CD8-positive, alpha-beta memory T cell (primary cell): ENCODE results near the gene VAV3. TPM values are rescaled to one million over a fixed set of nuclear protein-coding genes. Genes with fewer than 3 reads are reported as not detected.

Experiments
- CTCF ChIA-PET: fragments of 350-600 bp; sonication (Branson Sonifier 250); formaldehyde crosslinking; loops from one replicate; lab custom pipeline; 2021; ENCODE audit warnings: antibody characterized with exemption; lab: Charles Lee
- POLR2A ChIA-PET: fragments of 350-600 bp; sonication (Branson Sonifier 250); formaldehyde crosslinking; loops from one replicate; lab custom pipeline; 2021; ENCODE audit warnings: antibody characterized with exemption; lab: Charles Lee
- DNase-seq, 5 donors: peaks; one replicate each; pipeline versions ENCODE4 v3.0.0 to v3.0.0-alpha.2; 2020 to 2022; ENCODE audit warnings: mixed read lengths in 1 of 5
- H3K27ac ChIP-seq: one replicate; pipeline ENCODE4 v1.7.0; 2013; ENCODE audit warnings: low read depth, mild to moderate bottlenecking, low read length, moderate library complexity
- H3K27me3 ChIP-seq: 2 replicates; pipeline ENCODE4 v1.7.0; 2013; ENCODE audit warnings: low read length, mild to moderate bottlenecking; ENCODE audit not compliant: insufficient read depth, poor library complexity, severe bottlenecking
- H3K36me3 ChIP-seq: 2 replicates; pipeline ENCODE4 v1.7.0; 2013; ENCODE audit warnings: mild to moderate bottlenecking, low read length, moderate library complexity; ENCODE audit not compliant: insufficient read depth
- H3K4me1 ChIP-seq: 2 replicates; pipeline ENCODE4 v1.7.0; 2013; ENCODE audit warnings: mild to moderate bottlenecking, low read length, moderate library complexity; ENCODE audit not compliant: insufficient read depth
- H3K4me3 ChIP-seq: 2 replicates; pipeline ENCODE4 v1.7.0; 2013; ENCODE audit warnings: mild to moderate bottlenecking, low read length
- H3K9me3 ChIP-seq: 2 replicates; pipeline ENCODE4 v1.7.0; 2013; ENCODE audit warnings: mild to moderate bottlenecking, low read length
- H3K27ac Mint-ChIP-seq, 8 donors: one replicate each; pipeline ENCODE4 v1.8.0; 2020 to 2021; ENCODE audit warnings: mixed read lengths in 8 of 8, mild to moderate bottlenecking in 6 of 8, inconsistent platforms in 3 of 8, moderate library complexity in 3 of 8
- H3K27me3 Mint-ChIP-seq, 2 donors: one replicate each; pipeline ENCODE4 v1.8.0; 2020 to 2021; ENCODE audit warnings: mixed read lengths in 2 of 2, mild to moderate bottlenecking in 1 of 2, moderate library complexity in 1 of 2
- H3K36me3 Mint-ChIP-seq, 3 donors: one replicate each; pipeline ENCODE4 v1.8.0; 2020 to 2021; ENCODE audit warnings: mixed read lengths in 3 of 3, inconsistent platforms in 1 of 3, mild to moderate bottlenecking in 1 of 3
- H3K4me1 Mint-ChIP-seq, 3 donors: one replicate each; pipeline ENCODE4 v1.8.0; 2020 to 2021; ENCODE audit warnings: mixed read lengths in 3 of 3, inconsistent platforms in 1 of 3, mild to moderate bottlenecking in 1 of 3
- H3K4me3 Mint-ChIP-seq, 7 donors: one replicate each; pipeline ENCODE4 v1.8.0; 2020 to 2021; ENCODE audit warnings: mixed read lengths in 7 of 7, mild to moderate bottlenecking in 6 of 7, moderate library complexity in 4 of 7, inconsistent platforms in 2 of 7
- H3K9me3 Mint-ChIP-seq, 5 donors: one replicate each; pipeline ENCODE4 v1.8.0; 2020 to 2022; ENCODE audit warnings: mixed read lengths in 5 of 5, mild to moderate bottlenecking in 3 of 5, moderate library complexity in 2 of 5, inconsistent platforms in 1 of 5
- polyA plus RNA-seq: library from polyadenylated mRNA; unstranded; fragments of 300-500 nt; fragmentation: Illumina TruSeq; gene quantifications from one replicate; pipeline ENCODE4 v1.2.3, GENCODE V29; 2021
- total RNA-seq, 2 experiments: library from RNA; stranded (reverse); gene quantifications; one replicate each; pipeline ENCODE4 v1.2.3, GENCODE V29; 2021

Gene VAV3, protein sequence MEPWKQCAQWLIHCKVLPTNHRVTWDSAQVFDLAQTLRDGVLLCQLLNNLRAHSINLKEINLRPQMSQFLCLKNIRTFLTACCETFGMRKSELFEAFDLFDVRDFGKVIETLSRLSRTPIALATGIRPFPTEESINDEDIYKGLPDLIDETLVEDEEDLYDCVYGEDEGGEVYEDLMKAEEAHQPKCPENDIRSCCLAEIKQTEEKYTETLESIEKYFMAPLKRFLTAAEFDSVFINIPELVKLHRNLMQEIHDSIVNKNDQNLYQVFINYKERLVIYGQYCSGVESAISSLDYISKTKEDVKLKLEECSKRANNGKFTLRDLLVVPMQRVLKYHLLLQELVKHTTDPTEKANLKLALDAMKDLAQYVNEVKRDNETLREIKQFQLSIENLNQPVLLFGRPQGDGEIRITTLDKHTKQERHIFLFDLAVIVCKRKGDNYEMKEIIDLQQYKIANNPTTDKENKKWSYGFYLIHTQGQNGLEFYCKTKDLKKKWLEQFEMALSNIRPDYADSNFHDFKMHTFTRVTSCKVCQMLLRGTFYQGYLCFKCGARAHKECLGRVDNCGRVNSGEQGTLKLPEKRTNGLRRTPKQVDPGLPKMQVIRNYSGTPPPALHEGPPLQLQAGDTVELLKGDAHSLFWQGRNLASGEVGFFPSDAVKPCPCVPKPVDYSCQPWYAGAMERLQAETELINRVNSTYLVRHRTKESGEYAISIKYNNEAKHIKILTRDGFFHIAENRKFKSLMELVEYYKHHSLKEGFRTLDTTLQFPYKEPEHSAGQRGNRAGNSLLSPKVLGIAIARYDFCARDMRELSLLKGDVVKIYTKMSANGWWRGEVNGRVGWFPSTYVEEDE
- 1 to 10 TPM; 4.4 to 4.7 TPM for total RNA-seq
- polyA plus RNA-seq, result 13.7 TPM

DNA sequence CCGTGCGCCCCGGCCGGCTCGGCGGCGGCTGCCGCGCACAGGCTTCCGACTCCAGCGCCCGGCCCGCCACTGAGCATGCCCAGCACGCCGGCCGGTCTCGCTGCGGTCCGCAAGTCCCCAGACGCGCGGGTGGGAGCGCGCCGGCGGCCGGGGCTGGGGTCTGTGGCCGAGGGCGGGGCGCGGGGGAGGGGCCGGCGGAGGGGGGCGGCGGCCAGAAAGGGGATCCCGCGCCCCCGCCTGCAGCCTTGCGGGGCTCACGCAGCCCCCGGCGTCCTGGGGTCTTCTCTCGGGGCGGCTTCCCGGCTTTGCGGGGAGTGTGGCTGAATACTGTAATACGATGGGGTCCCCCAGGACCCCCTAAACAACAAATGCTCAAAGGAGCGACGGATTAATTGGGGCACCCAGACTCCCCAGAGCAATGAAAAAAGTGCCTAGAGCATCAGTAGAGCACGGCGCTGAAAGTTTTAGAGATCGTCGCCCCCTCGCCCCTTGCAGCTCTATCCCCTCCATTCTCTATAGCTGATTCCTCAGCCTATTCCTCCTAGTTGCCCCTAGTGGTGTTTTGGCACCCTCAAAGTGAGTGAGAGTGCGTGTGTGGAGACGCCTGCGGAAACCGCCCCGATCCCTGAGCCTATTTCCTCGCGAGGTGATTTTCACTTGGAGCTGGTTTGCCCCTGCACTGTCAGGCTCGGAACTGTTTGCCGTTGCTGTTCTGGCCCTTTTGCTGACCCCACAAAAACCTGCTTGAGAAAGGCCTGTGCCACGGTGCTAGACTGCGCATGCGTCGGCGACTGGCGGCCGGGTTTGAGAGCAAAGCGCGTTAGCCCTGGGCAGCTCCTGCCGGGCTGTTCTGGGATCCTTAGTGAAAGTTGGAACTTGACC is at the start of gene VAV3:
Gene VAV3 (minus strand): TSS at position 71 of the 882 bp plus-strand sequence. CDS start 311 bp downstream, outside the sequence.
- peaks cover 35 to 37% (median 36%) of the 10 kb centered on the region in 3 donors for H3K4me1 Mint-ChIP-seq
- no peaks in the 10 kb centered on the region for H3K36me3 ChIP-seq
- no peaks in the 10 kb centered on the region for H3K9me3 ChIP-seq
- CTCF ChIA-PET, result interaction anchor here (1.0 to 2.4 kb wide), 7 partner anchors 11 to 183 kb away, joined by 3 to 16 read pairs (median 3); no protein-coding TSS in a partner anchor
- H3K27ac Mint-ChIP-seq, result peak within 1 kb of the TSS; percentile 90 to 98 (median 96)
- DNase-seq, result peak; percentile 12 to 60 (median 58)
- H3K4me3 ChIP-seq, result peak within 1 kb of the TSS; percentile 88
- no peaks in the 10 kb centered on the region for H3K9me3 Mint-ChIP-seq
- peaks cover 17% of the 10 kb centered on the region for H3K4me1 ChIP-seq
- H3K27me3 ChIP-seq, result no peaks in the 10 kb centered on the region
- H3K4me3 Mint-ChIP-seq, result peak within 1 kb of the TSS; percentile 90 to 100 (median 98)
- peaks cover 0 to 14% (median 2%) of the 10 kb centered on the region in 3 donors for H3K36me3 Mint-ChIP-seq
- peak within 1 kb of the TSS; percentile 78 for H3K27ac ChIP-seq
- POLR2A ChIA-PET, result interaction anchor here (1.1 to 1.5 kb wide), 2 partner anchors 182 to 183 kb away, joined by 3 to 4 read pairs; no protein-coding TSS in a partner anchor
- H3K27me3 Mint-ChIP-seq, result peaks cover 3% of the 10 kb centered on the region in 2 donors

- H3K27me3 Mint-ChIP-seq, result no peaks in the 10 kb centered on the region
- H3K9me3 Mint-ChIP-seq, result peaks cover 0 to 3% (median 0%) of the 10 kb centered on the region in 5 donors
- DNase-seq, result no peak
- H3K27ac Mint-ChIP-seq, result no peak overlapping the region
- no peaks in the 10 kb centered on the region for H3K4me1 ChIP-seq
- H3K36me3 ChIP-seq, result no peaks in the 10 kb centered on the region
- no peaks in the 10 kb centered on the region for H3K36me3 Mint-ChIP-seq
- ChIA-PET POLR2A (no interaction called here), CTCF (no interaction called here)
- H3K27ac ChIP-seq, result no peak overlapping the region
- no peaks in the 10 kb centered on the region for H3K9me3 ChIP-seq
- no peaks in the 10 kb centered on the region for H3K4me1 Mint-ChIP-seq
- no peak overlapping the region for H3K4me3 ChIP-seq
- H3K27me3 ChIP-seq, result no peaks in the 10 kb centered on the region
- no peak overlapping the region for H3K4me3 Mint-ChIP-seq
Observed at GRCh38 chr1:108012553-108012952, 47.6 kb upstream of the VAV3 start.

- no peak overlapping the region for H3K27ac Mint-ChIP-seq
- H3K4me1 Mint-ChIP-seq, result no peaks in the 10 kb centered on the region
- Histone ChIP-seq H3K27ac (no peak overlapping the region), H3K4me3 (no peak overlapping the region), H3K27me3 (no peaks in the 10 kb centered on the region), H3K9me3 (no peaks in the 10 kb centered on the region), H3K36me3 (no peaks in the 10 kb centered on the region), H3K4me1 (no peaks in the 10 kb centered on the region)
- ChIA-PET POLR2A (no interaction called here), CTCF (interaction anchor here (1.2 kb wide), 1 partner anchor 229 kb away, joined by 3 read pairs; no protein-coding TSS in a partner anchor)
- no peaks in the 10 kb centered on the region for H3K27me3 Mint-ChIP-seq
- H3K9me3 Mint-ChIP-seq, result peaks cover 0 to 3% (median 0%) of the 10 kb centered on the region in 5 donors
- no peak overlapping the region for H3K4me3 Mint-ChIP-seq
- no peaks in the 10 kb centered on the region for H3K36me3 Mint-ChIP-seq
- DNase-seq, result no peak
Observed at GRCh38 chr1:108011295-108011694, 46.3 kb upstream of the VAV3 start.

DNA sequence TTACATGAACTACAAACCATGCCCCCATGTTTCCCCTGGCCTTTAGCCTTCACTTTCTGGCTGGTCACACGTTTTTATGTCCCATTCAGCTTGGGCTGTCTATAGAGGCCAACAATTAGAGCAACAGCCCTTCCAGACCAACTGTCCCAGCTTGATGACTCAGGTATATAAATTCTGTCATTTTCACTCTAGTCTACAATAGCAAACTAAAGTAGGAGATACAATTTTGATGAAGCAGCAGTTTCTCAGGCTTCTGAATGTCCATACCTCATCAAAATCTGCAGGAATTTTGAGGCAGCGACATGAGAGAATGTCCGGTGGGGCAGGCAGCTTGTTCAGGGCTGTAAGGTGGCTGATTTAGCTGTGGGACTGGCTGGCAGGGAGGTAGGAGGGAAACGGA is 45.6 kb upstream of the VAV3 start:
- no peak overlapping the region for H3K27ac Mint-ChIP-seq
- Histone ChIP-seq H3K36me3 (no peaks in the 10 kb centered on the region), H3K4me3 (no peak overlapping the region), H3K27ac (no peak overlapping the region), H3K4me1 (no peaks in the 10 kb centered on the region), H3K9me3 (no peaks in the 10 kb centered on the region), H3K27me3 (no peaks in the 10 kb centered on the region)
- CTCF ChIA-PET, result interaction anchor here (0.8 to 1.2 kb wide), 2 partner anchors 228 kb away, joined by 3 read pairs; no protein-coding TSS in a partner anchor
- POLR2A ChIA-PET, result no interaction called here
- H3K4me3 Mint-ChIP-seq, result no peak overlapping the region
- H3K27me3 Mint-ChIP-seq, result no peaks in the 10 kb centered on the region
- DNase-seq, result no peak
- H3K36me3 Mint-ChIP-seq, result no peaks in the 10 kb centered on the region
- H3K9me3 Mint-ChIP-seq, result peaks cover 0 to 3% (median 0%) of the 10 kb centered on the region in 5 donors
- H3K4me1 Mint-ChIP-seq, result no peaks in the 10 kb centered on the region

DNA sequence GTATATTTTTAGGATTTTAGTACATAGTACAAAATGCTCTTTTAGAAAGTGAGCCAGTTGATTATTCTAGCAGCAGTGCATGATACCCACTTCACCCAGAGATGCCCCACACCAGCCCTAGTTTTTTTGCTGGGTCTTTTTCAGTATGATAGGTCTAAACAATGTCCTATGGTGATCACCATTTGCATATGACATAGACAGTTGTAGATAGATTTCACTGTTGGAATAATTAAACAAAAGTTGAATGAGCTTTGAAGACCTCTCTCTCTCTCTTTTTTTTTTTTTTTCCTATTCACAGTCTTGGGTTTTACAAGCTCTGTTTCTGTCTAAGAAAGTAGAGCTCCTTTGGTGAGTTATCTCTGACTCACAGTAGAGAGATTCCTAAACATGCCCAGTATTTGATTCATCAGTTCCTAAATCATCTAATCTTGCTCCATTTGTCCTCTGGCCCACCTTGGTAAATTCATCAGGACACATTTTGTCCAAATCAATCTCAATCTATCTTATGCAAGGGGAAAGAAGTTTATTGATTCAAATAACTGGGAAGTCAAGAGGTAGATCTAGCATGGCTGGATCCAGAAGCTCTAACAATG is 44.7 kb upstream of the VAV3 start:
- H3K27ac ChIP-seq, result no peak overlapping the region
- Mint-ChIP-seq H3K4me1 (no peaks in the 10 kb centered on the region), H3K9me3 (no peaks in the 10 kb centered on the region), H3K36me3 (no peaks in the 10 kb centered on the region), H3K27ac (no peak overlapping the region), H3K27me3 (no peaks in the 10 kb centered on the region), H3K4me3 (no peak overlapping the region)
- H3K4me1 ChIP-seq, result no peaks in the 10 kb centered on the region
- ChIA-PET CTCF (interaction anchor here (0.8 kb wide), 1 partner anchor 227 kb away, joined by 3 read pairs; no protein-coding TSS in a partner anchor), POLR2A (interaction anchor here (0.7 kb wide), 1 partner anchor 27 kb away, joined by 7 read pairs; no protein-coding TSS in a partner anchor)
- H3K4me3 ChIP-seq, result no peak overlapping the region
- no peaks in the 10 kb centered on the region for H3K27me3 ChIP-seq
- DNase-seq, result no peak
- H3K9me3 ChIP-seq, result no peaks in the 10 kb centered on the region
- H3K36me3 ChIP-seq, result no peaks in the 10 kb centered on the region

DNA sequence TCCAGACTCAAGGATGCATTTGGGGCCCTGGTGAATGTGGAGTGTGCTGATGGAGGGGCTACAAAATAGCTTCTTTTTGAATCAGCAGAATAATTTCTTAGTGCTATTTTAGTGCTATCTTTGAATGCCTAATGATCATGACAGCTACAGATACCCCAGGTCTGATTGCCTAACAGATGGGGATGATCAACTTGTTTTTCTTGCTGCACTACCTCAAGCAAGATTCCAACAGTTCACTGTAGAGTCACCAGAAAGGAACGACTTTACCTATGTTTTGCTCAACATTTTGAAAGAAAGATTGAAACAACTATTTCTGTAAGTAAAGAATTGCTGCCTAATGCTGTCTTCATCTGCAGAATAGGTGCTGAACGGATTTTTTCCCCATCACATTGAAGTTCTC is 42.6 kb upstream of the VAV3 start:
- H3K4me3 ChIP-seq, result no peak overlapping the region
- ChIA-PET POLR2A (no interaction called here), CTCF (interaction anchor here (2.4 kb wide), 1 partner anchor 9 kb away, joined by 6 read pairs; no protein-coding TSS in a partner anchor)
- H3K4me1 ChIP-seq, result no peaks in the 10 kb centered on the region
- no peaks in the 10 kb centered on the region for H3K36me3 Mint-ChIP-seq
- H3K4me3 Mint-ChIP-seq, result no peak overlapping the region
- no peaks in the 10 kb centered on the region for H3K27me3 ChIP-seq
- no peaks in the 10 kb centered on the region for H3K4me1 Mint-ChIP-seq
- H3K27ac Mint-ChIP-seq, result no peak overlapping the region
- H3K9me3 ChIP-seq, result no peaks in the 10 kb centered on the region
- H3K27me3 Mint-ChIP-seq, result no peaks in the 10 kb centered on the region
- no peak for DNase-seq
- H3K27ac ChIP-seq, result no peak overlapping the region
- H3K9me3 Mint-ChIP-seq, result no peaks in the 10 kb centered on the region
- no peaks in the 10 kb centered on the region for H3K36me3 ChIP-seq

GRCh38 chr1:108007070-108007469 is 42.1 kb upstream of the VAV3 start:
- Mint-ChIP-seq H3K27ac (no peak overlapping the region), H3K27me3 (no peaks in the 10 kb centered on the region), H3K36me3 (no peaks in the 10 kb centered on the region), H3K9me3 (no peaks in the 10 kb centered on the region), H3K4me3 (no peak overlapping the region), H3K4me1 (no peaks in the 10 kb centered on the region)
- Histone ChIP-seq H3K9me3 (no peaks in the 10 kb centered on the region), H3K36me3 (no peaks in the 10 kb centered on the region), H3K27ac (no peak overlapping the region), H3K27me3 (no peaks in the 10 kb centered on the region), H3K4me1 (no peaks in the 10 kb centered on the region), H3K4me3 (no peak overlapping the region)
- ChIA-PET POLR2A (no interaction called here), CTCF (interaction anchor here (2.4 kb wide), 1 partner anchor 9 kb away, joined by 6 read pairs; no protein-coding TSS in a partner anchor)
- no peak for DNase-seq
